ENCODE results near the gene UBE2E3. TPM values are rescaled to one million over a fixed set of nuclear protein-coding genes. Genes with fewer than 3 reads are reported as not detected.

UBE2E3 gene
- total RNA-seq, 2 donors from 2014 or later: 49.7 to 53.8 TPM

- no peak overlapping the region for H3K4me3 ChIP-seq
- ATAC-seq (ENCODE audit: insufficient number of reproducible peaks, low FRiP score, low read depth): no peak
- H3K27ac ChIP-seq: no peak overlapping the region
- H3K4me1 ChIP-seq (ENCODE audit: control insufficient read depth in 1 of 2, low read depth in 2 of 2): peaks cover 0 to 6% of the 10 kb centered on the region in 2 donors
- no peak for TF ChIP-seq CTCF (IDR thresholded peaks at IDR 0.05)
- no peak for DNase-seq (ENCODE audit: low spot score)
- no peaks in the 10 kb centered on the region for H3K27me3 ChIP-seq (replicated peaks; ENCODE audit: insufficient read depth)
- H3K36me3 ChIP-seq: no peaks in the 10 kb centered on the region
- no peaks in the 10 kb centered on the region for H3K9me3 ChIP-seq
These were observed 42.0 kb upstream of the UBE2E3 start for GRCh38 chr2:180938451-180938850.

- TF ChIP-seq CTCF (IDR thresholded peaks at IDR 0.05): no peak
- no peaks in the 10 kb centered on the region for H3K9me3 ChIP-seq
These were observed 37.1 kb upstream of the UBE2E3 start for GRCh38 chr2:180943275-180943674.

DNA sequence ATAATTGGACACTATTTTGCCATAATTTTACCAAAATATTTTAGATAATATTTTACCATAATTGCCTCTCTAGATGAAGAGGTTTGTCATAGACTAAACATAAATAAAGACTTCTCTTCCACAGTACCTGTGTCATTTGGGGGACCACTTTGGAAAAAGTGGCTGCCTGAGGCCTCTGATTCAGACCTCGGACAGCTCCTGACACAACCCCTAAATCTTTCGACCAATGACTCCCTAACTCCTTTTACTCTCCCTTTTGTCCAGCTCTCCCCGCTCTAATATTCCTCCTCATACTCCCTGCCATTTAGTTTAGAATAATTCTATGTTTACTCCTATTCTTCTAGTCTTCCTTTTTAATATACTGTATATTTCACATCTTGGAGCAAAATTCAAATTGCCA, 36.0 kb upstream of the UBE2E3 start:
- Histone ChIP-seq H3K4me3 (no peak overlapping the region), H3K36me3 (no peaks in the 10 kb centered on the region), H3K4me1 (ENCODE audit: control insufficient read depth in 1 of 2, low read depth in 2 of 2) (no peaks in the 10 kb centered on the region), H3K27ac (no peak overlapping the region), H3K27me3 (replicated peaks; ENCODE audit: insufficient read depth) (no peaks in the 10 kb centered on the region), H3K9me3 (no peaks in the 10 kb centered on the region)
- TF ChIP-seq CTCF (IDR thresholded peaks at IDR 0.05): no peak
- DNase-seq (ENCODE audit: low spot score): no peak
- no peak for ATAC-seq (ENCODE audit: insufficient number of reproducible peaks, low FRiP score, low read depth)

More at GRCh38 chr2:180943275-180943674, 37.1 kb upstream of the UBE2E3 start:
- no peaks in the 10 kb centered on the region for H3K4me1 ChIP-seq (ENCODE audit: control insufficient read depth in 1 of 2, low read depth in 2 of 2)
- DNase-seq (ENCODE audit: low spot score) (no peak), ATAC-seq (ENCODE audit: insufficient number of reproducible peaks, low FRiP score, low read depth) (no peak)
- no peak overlapping the region for H3K4me3 ChIP-seq
- H3K36me3 ChIP-seq: no peaks in the 10 kb centered on the region
- no peak overlapping the region for H3K27ac ChIP-seq
- no peaks in the 10 kb centered on the region for H3K27me3 ChIP-seq (replicated peaks; ENCODE audit: insufficient read depth)

DNA sequence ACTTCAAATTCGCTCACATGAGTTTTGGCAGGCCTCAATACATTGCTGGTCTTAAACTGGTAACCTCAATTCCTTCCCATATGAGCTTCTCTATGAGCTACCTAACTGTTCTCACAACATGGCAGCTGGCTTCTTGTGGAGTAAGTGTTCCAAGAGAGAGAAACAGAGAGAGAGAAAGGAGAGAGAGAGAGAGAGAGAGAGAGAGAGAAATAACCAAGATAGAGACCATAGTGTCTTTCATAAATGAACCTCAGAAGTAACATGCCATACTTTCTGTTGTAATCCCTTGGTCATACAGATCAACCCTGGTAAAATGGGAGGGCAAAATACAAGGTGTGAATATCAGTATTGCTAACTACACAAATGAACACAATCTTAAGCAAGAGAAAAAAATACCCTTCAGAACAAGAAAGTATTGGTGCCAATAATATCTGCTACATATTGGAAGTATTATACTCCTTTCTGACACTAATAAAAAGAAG, 33.2 kb upstream of the UBE2E3 start:
- Histone ChIP-seq H3K4me1 (ENCODE audit: control insufficient read depth in 1 of 2, low read depth in 2 of 2) (no peaks in the 10 kb centered on the region), H3K4me3 (no peak overlapping the region), H3K27me3 (replicated peaks; ENCODE audit: insufficient read depth) (no peaks in the 10 kb centered on the region), H3K36me3 (no peaks in the 10 kb centered on the region), H3K27ac (no peak overlapping the region), H3K9me3 (no peaks in the 10 kb centered on the region)
- TF ChIP-seq CTCF (IDR thresholded peaks at IDR 0.05): no peak
- no peak for ATAC-seq (ENCODE audit: insufficient number of reproducible peaks, low FRiP score, low read depth)
- no peak for DNase-seq (ENCODE audit: low spot score)

GRCh38 chr2:180949896-180950295, 30.5 kb upstream of the UBE2E3 start:
- Histone ChIP-seq H3K36me3 (no peaks in the 10 kb centered on the region), H3K27me3 (replicated peaks; ENCODE audit: insufficient read depth) (no peaks in the 10 kb centered on the region), H3K4me1 (ENCODE audit: control insufficient read depth in 1 of 2, low read depth in 2 of 2) (no peaks in the 10 kb centered on the region), H3K4me3 (no peak overlapping the region), H3K27ac (no peak overlapping the region), H3K9me3 (no peaks in the 10 kb centered on the region)
- no peak for ATAC-seq (ENCODE audit: insufficient number of reproducible peaks, low FRiP score, low read depth)
- no peak for TF ChIP-seq CTCF (IDR thresholded peaks at IDR 0.05)
- no peak for DNase-seq (ENCODE audit: low spot score)
